NT2/D1 (cell line): ENCODE results near the gene TFF1.

ENCODE experiments used
- SUZ12 ChIP-seq: IDR thresholded peaks from 2 replicates; pipeline ENCODE4 v1.6.1; 2011; ENCODE audit not compliant: insufficient read length, insufficient read depth; ENCODE audit errors: extremely low read depth
- YY1 ChIP-seq: IDR thresholded peaks from 2 replicates; pipeline ENCODE4 v1.6.1; 2011; ENCODE audit not compliant: insufficient read length, insufficient read depth
- ZNF274 ChIP-seq: IDR thresholded peaks from 2 replicates; pipeline ENCODE4 v1.6.1; 2011; ENCODE audit warnings: mild to moderate bottlenecking, low read depth, low read length

GRCh38 chr21:42403611-42404231 is 37.4 kb upstream of the TFF1 start, which contains the start of gene UBASH3A:
- TF ChIP-seq ZNF274 (no peak), YY1 (no peak), SUZ12 (no peak)
